Stimulated activated CD8-positive, alpha-beta memory T cell treated with anti-CD3 and anti-CD28 coated beads, Interleukin-12 subunit alpha, Interleukin-12 subunit beta, amount 100 ng/mL, for 4 hours (primary cell): ENCODE results near the gene NUBP2.

ENCODE experiments used
- DNase-seq: peaks from one replicate; pipeline ENCODE4 v3.0.0-alpha.2; 2020; ENCODE audit warnings: low read depth

The NUBP2 gene

GRCh38 chr16:1782408-1783264, at the start of gene NUBP2, which contains the start of gene SPSB3:
NUBP2 (plus strand) TSS chr16:1782960; CDS start chr16:1783021, 61 bp downstream.
SPSB3 (minus strand) TSS chr16:1782571; CDS start chr16:1781483, 1,088 bp downstream.
- DNase-seq, result peak; percentile 96

GRCh38 chr16:1734123-1734522, 48.6 kb upstream of the NUBP2 start:
- no peak for DNase-seq

GRCh38 chr16:1734816-1735215, 47.9 kb upstream of the NUBP2 start:
- no peak for DNase-seq

- no peak for DNase-seq
These were observed 42.5 kb upstream of the NUBP2 start for GRCh38 chr16:1740234-1740633.

- no peak for DNase-seq
These were observed 41.8 kb upstream of the NUBP2 start for GRCh38 chr16:1740781-1741490.

- DNase-seq, result no peak
These were observed 41.1 kb upstream of the NUBP2 start for GRCh38 chr16:1741553-1742165.

GRCh38 chr16:1743376-1744337, 39.1 kb upstream of the NUBP2 start:
- no peak for DNase-seq

- DNase-seq, result no peak
These were observed 38.4 kb upstream of the NUBP2 start for GRCh38 chr16:1744338-1744840.

GRCh38 chr16:1745181-1745899, 37.4 kb upstream of the NUBP2 start:
- DNase-seq, result no peak

GRCh38 chr16:1745900-1746692, 36.7 kb upstream of the NUBP2 start:
- DNase-seq, result no peak

GRCh38 chr16:1746693-1747195, 36.0 kb upstream of the NUBP2 start:
- no peak for DNase-seq

GRCh38 chr16:1747934-1748333, 34.8 kb upstream of the NUBP2 start:
- no peak for DNase-seq

- DNase-seq, result no peak
These were observed 33.3 kb upstream of the NUBP2 start for GRCh38 chr16:1749152-1750117.

GRCh38 chr16:1751946-1752345, 30.8 kb upstream of the NUBP2 start:
- no peak for DNase-seq

- DNase-seq, result no peak
These were observed 29.9 kb upstream of the NUBP2 start for GRCh38 chr16:1752853-1753252.

- DNase-seq, result no peak
These were observed 28.6 kb upstream of the NUBP2 start for GRCh38 chr16:1754204-1754603.

GRCh38 chr16:1757714-1758461, 24.9 kb upstream of the NUBP2 start:
- no peak for DNase-seq

- DNase-seq, result no peak
These were observed 23.8 kb upstream of the NUBP2 start for GRCh38 chr16:1758923-1759322.
